OCI-LY1 (cell line): ENCODE data around the gene ERAL1.

Experiments
- H2AFZ ChIP-seq: fragments of 200-600 bp; sonication (generic), shearing (Covaris generic); 2 replicates; pipeline ENCODE4 v1.6.0; 2014; ENCODE audit warnings: antibody characterized with exemption, mild to moderate bottlenecking, low read length
- H3F3A ChIP-seq: fragments of 200-600 bp; sonication (generic), shearing (Covaris generic); 2 replicates; pipeline ENCODE4 v1.6.0; 2014; ENCODE audit warnings: mild to moderate bottlenecking, antibody characterized with exemption, low read length, moderate library complexity; ENCODE audit not compliant: insufficient read depth
- H3K27ac ChIP-seq: fragments of 200-600 bp; sonication (generic); 2 replicates; pipeline ENCODE4 v1.5.1; 2014; ENCODE audit warnings: low read length, mixed run types, mild to moderate bottlenecking, low read depth; ENCODE audit not compliant: poor library complexity, severe bottlenecking
- H3K27me3 ChIP-seq: fragments of 200-600 bp; sonication (generic); 2 replicates; pipeline ENCODE4 v1.6.0; 2014; ENCODE audit warnings: antibody characterized with exemption, mild to moderate bottlenecking, low read length, moderate library complexity; ENCODE audit not compliant: insufficient read depth
- H3K36me3 ChIP-seq: fragments of 200-600 bp; sonication (generic); 2 replicates; pipeline ENCODE4 v1.6.1; 2014; ENCODE audit warnings: mild to moderate bottlenecking, antibody characterized with exemption, low read length, moderate library complexity, mixed read lengths; ENCODE audit not compliant: insufficient read depth
- H3K4me1 ChIP-seq: fragments of 200-600 bp; sonication (generic); 2 replicates; pipeline ENCODE4 v1.5.1; 2014; ENCODE audit warnings: mild to moderate bottlenecking, low read length, moderate library complexity; ENCODE audit not compliant: insufficient read depth, severe bottlenecking
- H3K4me2 ChIP-seq: fragments of 200-600 bp; sonication (generic), shearing (Covaris generic); 2 replicates; pipeline ENCODE4 v1.6.1; 2014; ENCODE audit warnings: low read length
- H3K4me3 ChIP-seq: fragments of 200-600 bp; sonication (generic); 2 replicates; pipeline ENCODE4 v1.5.1; 2014; ENCODE audit warnings: low read length, low read depth, mild to moderate bottlenecking, mixed read lengths; ENCODE audit not compliant: poor library complexity, severe bottlenecking
- H3K79me2 ChIP-seq: fragments of 200-600 bp; shearing (Covaris generic); 2 replicates; pipeline ENCODE4 v1.6.1; 2016; ENCODE audit warnings: mixed run types, low read length, mixed read lengths; ENCODE audit not compliant: insufficient read depth
- H3K9ac ChIP-seq: fragments of 200-600 bp; sonication (generic), shearing (Covaris generic); 2 replicates; pipeline ENCODE4 v1.6.1; 2014; ENCODE audit warnings: mild to moderate bottlenecking, low read length, mixed read lengths
- H3K9me2 ChIP-seq: fragments of 200-600 bp; sonication (generic), shearing (Covaris generic); 2 replicates; pipeline ENCODE4 v1.6.1; 2014; ENCODE audit warnings: low read depth, mild to moderate bottlenecking, low read length, mixed read lengths
- H3K9me3 ChIP-seq: fragments of 200-600 bp; shearing (Covaris generic); 2 replicates; pipeline ENCODE4 v1.6.1; 2014; ENCODE audit warnings: low read length, mixed read lengths
- H4K20me1 ChIP-seq: fragments of 200-600 bp; sonication (generic), shearing (Covaris generic); 2 replicates; pipeline ENCODE4 v1.6.0; 2016; ENCODE audit warnings: mild to moderate bottlenecking, low read length; ENCODE audit not compliant: insufficient read depth
- EZH2 ChIP-seq: fragments of 200-600 bp; sonication (generic), shearing (Covaris generic); IDR thresholded peaks from 2 replicates; pipeline ENCODE4 v1.8.0; 2017; ENCODE audit warnings: borderline replicate concordance, mixed run types, mild to moderate bottlenecking, antibody characterized with exemption, low read length, moderate library complexity, mixed read lengths
- TF ChIP-seq, protein P1 (sequence below): fragments of 200-600 bp; sonication (generic), shearing (Covaris generic); IDR thresholded peaks from 2 replicates; pipeline ENCODE4 v1.5.1; 2017; ENCODE audit warnings: mild to moderate bottlenecking, antibody characterized with exemption, low read length, moderate library complexity, mixed read lengths

The ERAL1 gene

GRCh38 chr17:28839221-28839620 is 15.6 kb upstream of the ERAL1 start:
- no peak overlapping the region for H3K27ac ChIP-seq
- peaks cover 72% of the 10 kb centered on the region for H3K79me2 ChIP-seq
- no peak for TF ChIP-seq EZH2
- TF ChIP-seq, protein P1, sequence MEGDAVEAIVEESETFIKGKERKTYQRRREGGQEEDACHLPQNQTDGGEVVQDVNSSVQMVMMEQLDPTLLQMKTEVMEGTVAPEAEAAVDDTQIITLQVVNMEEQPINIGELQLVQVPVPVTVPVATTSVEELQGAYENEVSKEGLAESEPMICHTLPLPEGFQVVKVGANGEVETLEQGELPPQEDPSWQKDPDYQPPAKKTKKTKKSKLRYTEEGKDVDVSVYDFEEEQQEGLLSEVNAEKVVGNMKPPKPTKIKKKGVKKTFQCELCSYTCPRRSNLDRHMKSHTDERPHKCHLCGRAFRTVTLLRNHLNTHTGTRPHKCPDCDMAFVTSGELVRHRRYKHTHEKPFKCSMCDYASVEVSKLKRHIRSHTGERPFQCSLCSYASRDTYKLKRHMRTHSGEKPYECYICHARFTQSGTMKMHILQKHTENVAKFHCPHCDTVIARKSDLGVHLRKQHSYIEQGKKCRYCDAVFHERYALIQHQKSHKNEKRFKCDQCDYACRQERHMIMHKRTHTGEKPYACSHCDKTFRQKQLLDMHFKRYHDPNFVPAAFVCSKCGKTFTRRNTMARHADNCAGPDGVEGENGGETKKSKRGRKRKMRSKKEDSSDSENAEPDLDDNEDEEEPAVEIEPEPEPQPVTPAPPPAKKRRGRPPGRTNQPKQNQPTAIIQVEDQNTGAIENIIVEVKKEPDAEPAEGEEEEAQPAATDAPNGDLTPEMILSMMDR, result no peak
- H3F3A ChIP-seq, result no peaks in the 10 kb centered on the region
- H3K4me1 ChIP-seq, result peaks cover 31% of the 10 kb centered on the region
- H4K20me1 ChIP-seq, result no peaks in the 10 kb centered on the region
- H2AFZ ChIP-seq, result no peak overlapping the region
- H3K27me3 ChIP-seq, result no peaks in the 10 kb centered on the region
- no peak overlapping the region for H3K9ac ChIP-seq
- no peaks in the 10 kb centered on the region for H3K9me2 ChIP-seq
- H3K4me2 ChIP-seq, result no peak overlapping the region
- H3K36me3 ChIP-seq, result peaks cover 4% of the 10 kb centered on the region; the same call in 1 of the 2 replicates
- no peak overlapping the region for H3K4me3 ChIP-seq
- no peaks in the 10 kb centered on the region for H3K9me3 ChIP-seq

GRCh38 chr17:28841901-28842281 is 12.9 kb upstream of the ERAL1 start:
- Histone ChIP-seq H3K9me2 (no peaks in the 10 kb centered on the region), H3K9ac (peak overlapping the region; percentile 85), H2AFZ (no peak overlapping the region), H3K4me2 (peak overlapping the region; percentile 82), H3K27me3 (no peaks in the 10 kb centered on the region), H3K36me3 (0 out of 2 replicates have a peak, but pooled peaks cover 2% of the 10 kb centered on the region), H3K4me1 (peaks cover 22% of the 10 kb centered on the region), H3F3A (no peaks in the 10 kb centered on the region), H4K20me1 (no peaks in the 10 kb centered on the region), H3K9me3 (no peaks in the 10 kb centered on the region), H3K27ac (peak overlapping the region; percentile 38), H3K4me3 (peak overlapping the region; percentile 88), H3K79me2 (peaks cover 51% of the 10 kb centered on the region)
- TF ChIP-seq, protein P1, result no peak
- TF ChIP-seq EZH2, result no peak

DNA sequence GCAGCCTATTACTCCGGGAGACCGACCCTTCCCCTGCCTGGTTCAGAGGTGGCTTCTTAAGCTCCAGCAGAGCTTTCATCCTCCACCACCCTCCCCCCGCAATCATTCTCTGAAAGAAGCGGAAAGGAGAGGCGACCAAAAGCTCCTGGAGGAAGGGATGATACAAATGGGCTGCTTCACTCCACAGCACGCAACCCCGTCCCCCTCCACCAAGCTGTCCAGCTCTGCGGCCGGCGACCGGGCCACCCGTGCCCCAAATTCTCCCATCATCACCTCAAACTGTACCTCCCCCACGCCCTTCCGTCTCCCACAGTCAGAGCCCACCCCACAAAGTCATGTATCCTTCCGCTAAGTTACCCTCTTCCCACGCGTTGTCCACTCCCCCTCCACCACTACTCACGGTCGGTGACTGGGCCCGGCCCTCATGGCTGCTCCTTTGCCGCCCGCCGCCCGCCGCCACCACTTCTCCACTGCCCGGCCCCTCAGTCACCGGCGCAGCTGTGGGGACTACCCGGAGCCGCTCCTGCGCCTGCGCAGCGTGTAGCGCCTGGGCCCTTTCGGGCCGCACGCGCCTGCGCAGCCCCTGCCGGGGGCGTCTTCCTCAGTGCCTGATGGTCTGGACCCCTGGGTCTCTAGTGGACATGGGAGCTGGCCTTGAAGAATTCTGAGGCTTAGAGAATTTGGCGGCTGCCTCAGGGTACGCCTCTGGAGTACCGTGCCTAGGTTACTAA is 12.4 kb upstream of the ERAL1 start, which contains the start of gene FAM222B:
FAM222B (minus strand) TSS at position 509 of the 731 bp plus-strand sequence. CDS start 76,123 bp downstream, outside the sequence.
- no peaks in the 10 kb centered on the region for H3K27me3 ChIP-seq
- peaks cover 46% of the 10 kb centered on the region for H3K79me2 ChIP-seq
- peaks cover 22% of the 10 kb centered on the region for H3K4me1 ChIP-seq
- H4K20me1 ChIP-seq, result no peaks in the 10 kb centered on the region
- peak within 1 kb of the TSS; percentile 38 for H3K27ac ChIP-seq
- H3K9ac ChIP-seq, result peak within 1 kb of the TSS; percentile 85
- H3K9me2 ChIP-seq, result no peaks in the 10 kb centered on the region
- H3K9me3 ChIP-seq, result no peaks in the 10 kb centered on the region
- peak within 1 kb of the TSS; percentile 42; the same call in 1 of the 2 replicates for H2AFZ ChIP-seq
- no peaks in the 10 kb centered on the region for H3F3A ChIP-seq
- H3K4me2 ChIP-seq, result peak within 1 kb of the TSS; percentile 82
- peak within 1 kb of the TSS; percentile 88 for H3K4me3 ChIP-seq
- TF ChIP-seq, protein P1, result no peak
- 0 out of 2 replicates have a peak, but pooled peaks cover 2% of the 10 kb centered on the region for H3K36me3 ChIP-seq
